A549 (cell line): ENCODE measurements around the gene PGM1. TPM values are rescaled to one million over a fixed set of nuclear protein-coding genes. Genes with fewer than 3 reads are reported as not detected.

ENCODE experiments used
- ATAC-seq, 2 experiments: fragments of 200-7000 bp in 1 of 2; fragments of >200 bp in 1 of 2; cut with Nextera tagmentation in 1 of 2; cut with Tn5 transposase in 1 of 2; 3 replicates each; pipeline versions ENCODE4 v1.8.0 to v1.9.1; 2018 to 2020; ENCODE audit warnings: mild to moderate bottlenecking in 1 of 2, moderate library complexity in 1 of 2
- CTCF ChIA-PET: fragments of 300-600 bp; sonication (Branson Sonifier 250); formaldehyde crosslinking; extraction: SDS; loops from one replicate; lab custom pipeline; 2021; ENCODE audit warnings: antibody characterized with exemption, inconsistent platforms; lab: Yijun Ruan, JAX
- POLR2A ChIA-PET: fragments of 350-600 bp; formaldehyde crosslinking; extraction: SDS; loops from one replicate; lab custom pipeline; 2021; ENCODE audit warnings: antibody characterized with exemption, inconsistent platforms; lab: Yijun Ruan, JAX
- DNase-seq, 2 experiments: peaks; one replicate each; pipeline versions ENCODE4 v3.0.0 to v3.0.0-alpha.2; 2011 to 2016; ENCODE audit warnings: low read depth in 1 of 2, low spot score in 1 of 2
- FAIRE-seq: peaks from 2 replicates; lab custom pipeline; 2011; peaks lifted over from hg19 to GRCh38; lab: Jason Lieb, UNC
- H3K27ac ChIP-seq, 2 experiments: fragments of >200 bp; sonication (Bioruptor Twin); formaldehyde crosslinking; 3 replicates each; pipeline ENCODE4 v1.5.1; 2016 to 2017
- H3K4me1 ChIP-seq: fragments of >200 bp; sonication (Bioruptor Twin); formaldehyde crosslinking; 3 replicates; pipeline ENCODE4 v1.6.1; 2016
- H3K4me2 ChIP-seq: fragments of >200 bp; sonication (Bioruptor Twin); formaldehyde crosslinking; 3 replicates; pipeline ENCODE4 v1.6.1; 2016
- H3K4me3 ChIP-seq: fragments of >200 bp; sonication (Bioruptor Twin); formaldehyde crosslinking; 3 replicates; pipeline ENCODE4 v1.5.1; 2016
- H3K9me3 ChIP-seq: fragments of >200 bp; sonication (Bioruptor Twin); formaldehyde crosslinking; 3 replicates; pipeline ENCODE4 v1.6.1; 2016
- ATOH8 ChIP-seq: fragments of 250-450 bp; sonication (Bioruptor Pico); IDR thresholded peaks from 2 replicates; pipeline ENCODE4 v1.5.0; 2020; ENCODE audit warnings: low read depth, mild to moderate bottlenecking, moderate library complexity
- BCL3 ChIP-seq: fragments of >200 bp; sonication (Bioruptor Twin); formaldehyde crosslinking; IDR thresholded peaks from 3 replicates; pipeline ENCODE4 v1.6.1; 2016
- CTCF ChIP-seq: fragments of >200 bp; sonication (Bioruptor Twin); formaldehyde crosslinking; IDR thresholded peaks from 3 replicates; pipeline ENCODE4 v1.5.1; 2016
- E2F6 ChIP-seq: IDR thresholded peaks from 2 replicates; pipeline ENCODE4 v1.6.1; 2012; ENCODE audit warnings: low read depth, borderline replicate concordance
- EHF ChIP-seq: fragments of 250-450 bp; sonication (Bioruptor Pico); IDR thresholded peaks from 2 replicates; pipeline ENCODE4 v1.5.0; 2020; ENCODE audit warnings: mild to moderate bottlenecking
- FOSB ChIP-seq: fragments of 250-450 bp; sonication (Bioruptor Pico); IDR thresholded peaks from 2 replicates; pipeline ENCODE4 v1.5.0; 2020; ENCODE audit warnings: mild to moderate bottlenecking, moderate library complexity
- FOSL2 ChIP-seq, 2 experiments: fragments of 450-650 bp in 1 of 2; fragments of >200 bp in 1 of 2; sonication (Bioruptor Twin) in 1 of 2; formaldehyde crosslinking; IDR thresholded peaks; 2 replicates each; pipeline versions ENCODE4 v1.5.0 to v1.6.1; 2016 to 2020; ENCODE audit warnings: mild to moderate bottlenecking in 1 of 2, moderate library complexity in 1 of 2
- HDAC2 ChIP-seq: fragments of 200-600 bp; sonication (generic); IDR thresholded peaks from 2 replicates; pipeline ENCODE4 v1.6.1; 2016
- HES2 ChIP-seq: fragments of >200 bp; sonication (Bioruptor Twin); formaldehyde crosslinking; IDR thresholded peaks from 2 replicates; pipeline ENCODE4 v1.6.1; 2016
- HOXA7 ChIP-seq: fragments of 250-450 bp; sonication (Bioruptor Pico); IDR thresholded peaks from 2 replicates; pipeline ENCODE4 v1.5.0; 2020; ENCODE audit warnings: mild to moderate bottlenecking, moderate library complexity
- HOXB13 ChIP-seq: fragments of 250-450 bp; sonication (Bioruptor Pico); IDR thresholded peaks from 2 replicates; pipeline ENCODE4 v1.5.0; 2020; ENCODE audit warnings: low read depth, mild to moderate bottlenecking, moderate library complexity
- HOXB5 ChIP-seq: fragments of 250-450 bp; sonication (Bioruptor Pico); IDR thresholded peaks from 2 replicates; pipeline ENCODE4 v1.5.0; 2020; ENCODE audit warnings: mild to moderate bottlenecking, moderate library complexity
- JUNB ChIP-seq: fragments of >200 bp; sonication (Bioruptor Twin); formaldehyde crosslinking; IDR thresholded peaks from 2 replicates; pipeline ENCODE4 v1.6.1; 2016
- KDM5A ChIP-seq: fragments of 200-600 bp; sonication (generic); IDR thresholded peaks from 2 replicates; pipeline ENCODE4 v1.6.1; 2016; ENCODE audit warnings: antibody characterized with exemption, mild to moderate bottlenecking
- MAFK ChIP-seq: fragments of 450-650 bp; IDR thresholded peaks from 2 replicates; pipeline ENCODE4 v1.6.1; 2014; ENCODE audit not compliant: partially characterized antibody
- MAZ ChIP-seq: fragments of 150-350 bp; IDR thresholded peaks from 2 replicates; pipeline ENCODE4 v1.6.1; 2014; ENCODE audit warnings: antibody characterized with exemption, low read depth, low read length, borderline replicate concordance
- NFE2L2 ChIP-seq: fragments of 150-350 bp; conservative IDR thresholded peaks from 2 replicates; pipeline ENCODE4 v1.6.1; 2014; ENCODE audit warnings: low read length
- NPAS2 ChIP-seq: fragments of 250-450 bp; sonication (Bioruptor Pico); IDR thresholded peaks from 2 replicates; pipeline ENCODE4 v1.8.0; 2022; ENCODE audit warnings: mild to moderate bottlenecking, moderate library complexity, borderline replicate concordance
- NR3C1 ChIP-seq: fragments of >200 bp; sonication (Bioruptor Twin); formaldehyde crosslinking; IDR thresholded peaks from 3 replicates; pipeline ENCODE4 v1.6.1; 2017
- PHF8 ChIP-seq: fragments of 200-600 bp; sonication (generic); IDR thresholded peaks from 2 replicates; pipeline ENCODE4 v1.6.1; 2016; ENCODE audit warnings: low read depth, mild to moderate bottlenecking, antibody characterized with exemption, moderate library complexity, borderline replicate concordance
- POLR2A ChIP-seq: IDR thresholded peaks from 2 replicates; pipeline ENCODE4 v1.6.1; 2012; ENCODE audit warnings: mild to moderate bottlenecking, low read length
- POLR2AphosphoS2 ChIP-seq: conservative IDR thresholded peaks from 2 replicates; pipeline ENCODE4 v1.6.1; 2012; ENCODE audit warnings: low read length, improper control_type of control experiment, inconsistent platforms
- RARB ChIP-seq: fragments of 250-450 bp; sonication (Bioruptor Pico); IDR thresholded peaks from 2 replicates; pipeline ENCODE4 v1.8.0; 2021; ENCODE audit warnings: mild to moderate bottlenecking, moderate library complexity
- RCOR1 ChIP-seq: fragments of 150-350 bp; IDR thresholded peaks from 2 replicates; pipeline ENCODE4 v1.6.1; 2014; ENCODE audit warnings: antibody characterized with exemption, low read length, low read depth
- SMC3 ChIP-seq: fragments of >200 bp; sonication (Bioruptor Twin); formaldehyde crosslinking; IDR thresholded peaks from 3 replicates; pipeline ENCODE4 v1.6.1; 2018; ENCODE audit warnings: inconsistent platforms
- SREBF2 ChIP-seq: fragments of 450-650 bp; IDR thresholded peaks from 2 replicates; pipeline ENCODE4 v1.6.1; 2014; ENCODE audit warnings: mild to moderate bottlenecking, moderate library complexity
- TFCP2L1 ChIP-seq: fragments of 250-450 bp; sonication (Bioruptor Pico); IDR thresholded peaks from 2 replicates; pipeline ENCODE4 v1.5.0; 2021; ENCODE audit warnings: mild to moderate bottlenecking
- TP53 ChIP-seq: fragments of 250-450 bp; sonication (Bioruptor Pico); IDR thresholded peaks from 2 replicates; pipeline ENCODE4 v1.5.0; 2021; ENCODE audit warnings: mild to moderate bottlenecking, moderate library complexity
- ZSCAN20 ChIP-seq: fragments of 250-450 bp; sonication (Bioruptor Pico); IDR thresholded peaks from 2 replicates; pipeline ENCODE4 v1.8.0; 2022; ENCODE audit warnings: mild to moderate bottlenecking, moderate library complexity
- WGBS: methylation state at CpG from one replicate; pipeline ENCODE4 v1.1.6; 2017; ENCODE audit errors: missing lambda C conversion rate; 5-methylcytosine and 5-hydroxymethylcytosine counted together
- polyA plus RNA-seq, 4 experiments: library from polyadenylated mRNA; depleted of rRNA in 3 of 4; stranded (reverse); fragments of >200 nt; fragmentation: RNase III in 1 of 4; extraction: RNeasy Plus Mini Kit Qiagen cat#74134 plus additional on column Dnase treatment in 1 of 4; gene quantifications; 2 replicates in 3 of 4; 3 replicates in 1 of 4; pipeline ENCODE4 v1.2.3, GENCODE V29; 2011 to 2017

The PGM1 gene
- polyA plus RNA-seq, 2 of the 4 experiments (the other 2 are of a cell fraction) = 25.5 to 50.2 TPM

GRCh38 chr1:63653976-63654375 is 60.8 kb downstream of the PGM1 start:
- Histone ChIP-seq H3K9me3 (no peaks in the 10 kb centered on the region), H3K4me3 (no peak overlapping the region), H3K27ac (no peak overlapping the region), H3K4me2 (no peak overlapping the region), H3K4me1 (no peaks in the 10 kb centered on the region)
- ATAC-seq (no peak), DNase-seq (no peak), FAIRE-seq (no peak)
- TF ChIP-seq NR3C1 (no peak), NPAS2 (no peak), HOXB5 (no peak)
- ChIA-PET CTCF (interaction anchor here (0.9 to 2.4 kb wide), 2 partner anchors 20 to 111 kb away, joined by 3 to 7 read pairs; no protein-coding TSS in a partner anchor), POLR2A (no interaction called here)
- WGBS = 86% methylated on average over 6 of the region's 6 CpGs

GRCh38 chr1:63659448-63659847 is 66.2 kb downstream of the PGM1 start:
- 91% methylated on average over 7 of the region's 7 CpGs for WGBS
- Histone ChIP-seq H3K4me1 (peaks cover 40% of the 10 kb centered on the region), H3K9me3 (no peaks in the 10 kb centered on the region), H3K27ac (no peak overlapping the region), H3K4me3 (no peak overlapping the region), H3K4me2 (no peak overlapping the region)
- POLR2A ChIA-PET = no interaction called here
- CTCF ChIA-PET = interaction anchor here (1.0 to 1.5 kb wide), 5 partner anchors 9 to 43 kb away, joined by 3 to 4 read pairs (median 3); no protein-coding TSS in a partner anchor
- DNase-seq = no peak
- TF ChIP-seq JUNB (no peak), HOXB13 (CRISPR knock-in tag) (no peak), NPAS2 (no peak), HES2 (no peak), ATOH8 (no peak), RCOR1 (no peak), NFE2L2 (no peak), ZSCAN20 (CRISPR knock-in tag) (no peak), FOSL2 (IDR thresholded peaks at IDR 0.05) (no peak), FOSL2 (CRISPR knock-in tag; IDR thresholded peaks at IDR 0.05) (no peak), BCL3 (no peak), EHF (CRISPR knock-in tag) (no peak), SMC3 (no peak), POLR2AphosphoS2 (no peak)
- TF ChIP-seq, all 56 proteins: peak for 0
- no peak for ATAC-seq
- FAIRE-seq = no peak

- Histone ChIP-seq H3K9me3 (peaks cover 10% of the 10 kb centered on the region), H3K4me3 (no peak overlapping the region)
- no peak for FAIRE-seq
- 2% methylated on average over 10 of the region's 10 CpGs for WGBS
- peak; percentile 50 to 57 for DNase-seq
- no peak for TF ChIP-seq HDAC2
- no peak for TF ChIP-seq MAZ
- TF ChIP-seq POLR2AphosphoS2 = no peak
- TF ChIP-seq E2F6 = peak; percentile 22; the same call in 1 of the 2 replicates
- TF ChIP-seq HOXA7 (CRISPR knock-in tag) = no peak
- TF ChIP-seq SREBF2 = no peak
- TF ChIP-seq RCOR1 = no peak
- 0 out of 2 replicates have a peak, but pooled peaks have one; percentile 4 for TF ChIP-seq ATOH8
- TF ChIP-seq POLR2A = no peak
- TF ChIP-seq PHF8 = no peak
- TF ChIP-seq CTCF = no peak
- no peak for TF ChIP-seq RARB (CRISPR knock-in tag)
- no peak for TF ChIP-seq TFCP2L1 (CRISPR knock-in tag)
- TF ChIP-seq KDM5A = no peak
- no peak for TF ChIP-seq FOSB
- TF ChIP-seq TP53 (CRISPR knock-in tag) = no peak
- no peak for TF ChIP-seq MAFK
- no peak for TF ChIP-seq SMC3
- TF ChIP-seq, all 56 proteins: peak for 2
- H3K27ac ChIP-seq = peak overlapping the region; percentile 92 to 98
- H3K4me1 ChIP-seq = peaks cover 41% of the 10 kb centered on the region
- CTCF ChIA-PET = interaction anchor here (0.8 to 4.4 kb wide), 10 partner anchors 9 to 475 kb away, joined by 3 to 25 read pairs (median 4); no protein-coding TSS in a partner anchor
- peak overlapping the region; percentile 77 for H3K4me2 ChIP-seq
- peak; percentile 84 to 86 for ATAC-seq
- POLR2A ChIA-PET = interaction anchor here (0.6 to 1.6 kb wide), 3 partner anchors 11 to 69 kb away, joined by 5 to 7 read pairs (median 6); no protein-coding TSS in a partner anchor
These were observed 69.0 kb downstream of the PGM1 start for GRCh38 chr1:63662056-63662836.
